Ovary (tissue), 3 donors: ENCODE measurements around the gene HIVEP3.

Experiments
- POLR2A ChIP-seq: fragments of 450-650 bp; IDR thresholded peaks from one replicate; pipeline ENCODE4 v1.6.1; 2017; ENCODE audit warnings: antibody characterized with exemption, mild to moderate bottlenecking, moderate library complexity
- TF ChIP-seq, protein P1 (sequence below), 3 donors: fragments of 450-650 bp in 2 of 3; fragments of 200-600 bp in 1 of 3; IDR thresholded peaks; one replicate each; pipeline versions ENCODE4 v1.5.1 to v1.8.0; 2016 to 2022; ENCODE audit warnings: antibody characterized with exemption in 3 of 3, mild to moderate bottlenecking in 1 of 3
- donor health status: DM: no; HTN: no; CAD: no.

DNA sequence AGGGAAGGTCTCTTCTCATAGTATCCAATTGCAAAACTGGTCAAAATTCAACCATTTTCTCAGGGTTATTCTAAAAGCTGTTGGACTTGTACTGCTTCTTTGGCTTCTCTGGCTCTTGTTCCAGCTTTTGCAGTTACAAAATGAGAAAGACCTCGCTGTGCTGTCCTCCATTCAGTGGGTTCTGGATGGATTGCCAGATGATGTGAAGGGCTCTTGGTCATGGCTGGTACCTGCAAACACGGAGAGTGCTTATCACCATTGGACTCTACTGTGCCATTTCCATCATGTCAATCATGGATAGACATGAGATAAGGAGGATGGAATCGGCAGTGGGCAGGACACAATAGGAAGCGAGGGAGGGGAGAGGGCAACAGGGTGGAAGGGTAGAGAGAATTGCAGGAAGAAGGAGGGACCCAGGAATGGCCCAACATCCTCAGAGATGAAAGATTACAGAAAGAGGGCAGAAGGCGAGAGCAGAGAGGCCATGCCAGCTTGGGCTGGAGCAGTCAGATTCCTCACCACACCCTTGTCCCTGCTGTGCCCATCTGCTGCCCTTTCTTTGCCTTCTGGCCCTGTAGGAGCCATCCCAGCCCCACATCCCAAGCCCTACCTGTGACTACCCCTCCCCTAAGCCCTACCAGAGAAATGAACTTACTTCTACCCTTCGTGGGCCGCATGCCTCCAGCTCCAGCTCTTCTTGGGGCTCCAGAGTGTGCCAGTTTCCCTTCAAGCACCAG is 70.3 kb downstream of the HIVEP3 start:
- TF ChIP-seq, protein P1, sequence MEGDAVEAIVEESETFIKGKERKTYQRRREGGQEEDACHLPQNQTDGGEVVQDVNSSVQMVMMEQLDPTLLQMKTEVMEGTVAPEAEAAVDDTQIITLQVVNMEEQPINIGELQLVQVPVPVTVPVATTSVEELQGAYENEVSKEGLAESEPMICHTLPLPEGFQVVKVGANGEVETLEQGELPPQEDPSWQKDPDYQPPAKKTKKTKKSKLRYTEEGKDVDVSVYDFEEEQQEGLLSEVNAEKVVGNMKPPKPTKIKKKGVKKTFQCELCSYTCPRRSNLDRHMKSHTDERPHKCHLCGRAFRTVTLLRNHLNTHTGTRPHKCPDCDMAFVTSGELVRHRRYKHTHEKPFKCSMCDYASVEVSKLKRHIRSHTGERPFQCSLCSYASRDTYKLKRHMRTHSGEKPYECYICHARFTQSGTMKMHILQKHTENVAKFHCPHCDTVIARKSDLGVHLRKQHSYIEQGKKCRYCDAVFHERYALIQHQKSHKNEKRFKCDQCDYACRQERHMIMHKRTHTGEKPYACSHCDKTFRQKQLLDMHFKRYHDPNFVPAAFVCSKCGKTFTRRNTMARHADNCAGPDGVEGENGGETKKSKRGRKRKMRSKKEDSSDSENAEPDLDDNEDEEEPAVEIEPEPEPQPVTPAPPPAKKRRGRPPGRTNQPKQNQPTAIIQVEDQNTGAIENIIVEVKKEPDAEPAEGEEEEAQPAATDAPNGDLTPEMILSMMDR (IDR thresholded peaks at IDR 0.05): no peak
- no peak for TF ChIP-seq POLR2A
